ENCODE measurements around the gene ATG7.

- TF ChIP-seq POLR2AphosphoS5 (IDR thresholded peaks at IDR 0.05; ENCODE audit: borderline replicate concordance, low read depth, low read length) (no peak), EZH2 (IDR thresholded peaks at IDR 0.05) (no peak), FOXP2 (optimal IDR thresholded peaks at IDR 0.05; ENCODE audit: control extremely low read depth, extremely low read length, insufficient read depth) (no peak)
Observed at GRCh38 chr3:11591002-11591355, 318.8 kb downstream of the ATG7 start.

Measured in SK-N-MC (cell line).